GM18517 (cell line): ENCODE measurements around the gene DSP.

Experiments
- ATAC-seq: cut with Tn5 transposase; IDR thresholded peaks from one replicate; pipeline ENCODE4 v1.9.1; 2021; ENCODE audit warnings: mild to moderate bottlenecking, moderate library complexity; ENCODE audit not compliant: unreplicated experiment

DSP gene

GRCh38 chr6:7559651-7560385 lies 18.3 kb downstream of the DSP start:
- ATAC-seq, result no peak

- no peak for ATAC-seq
These were observed 19.9 kb downstream of the DSP start for GRCh38 chr6:7561153-7561964.

GRCh38 chr6:7562769-7563168 lies 21.3 kb downstream of the DSP start:
- no peak for ATAC-seq

- ATAC-seq, result no peak
These were observed 24.6 kb downstream of the DSP start for GRCh38 chr6:7566107-7566506.

- no peak for ATAC-seq
These were observed 25.2 kb downstream of the DSP start for GRCh38 chr6:7566617-7567173.

GRCh38 chr6:7568021-7568420 lies 26.6 kb downstream of the DSP start:
- ATAC-seq, result no peak

- ATAC-seq, result no peak
These were observed 27.6 kb downstream of the DSP start for GRCh38 chr6:7569082-7569481.

- no peak for ATAC-seq
These were observed 30.9 kb downstream of the DSP start for GRCh38 chr6:7572213-7572943.

- no peak for ATAC-seq
These were observed 33.0 kb downstream of the DSP start for GRCh38 chr6:7574500-7574899.

GRCh38 chr6:7578516-7578915 lies 37.0 kb downstream of the DSP start:
- no peak for ATAC-seq

- no peak for ATAC-seq
These were observed 37.5 kb downstream of the DSP start for GRCh38 chr6:7578931-7579330.

- ATAC-seq, result no peak
These were observed 38.4 kb downstream of the DSP start for GRCh38 chr6:7579851-7580250.

GRCh38 chr6:7580537-7580926 lies 39.1 kb downstream of the DSP start:
- no peak for ATAC-seq

- ATAC-seq, result no peak
These were observed 39.6 kb downstream of the DSP start for GRCh38 chr6:7580927-7581618.

- ATAC-seq, result no peak
These were observed 43.9 kb downstream of the DSP start for GRCh38 chr6:7585287-7585930.

GRCh38 chr6:7587631-7588100 lies 46.2 kb downstream of the DSP start:
- no peak for ATAC-seq

GRCh38 chr6:7588506-7588905 lies 47.0 kb downstream of the DSP start:
- no peak for ATAC-seq

GRCh38 chr6:7589221-7589620 lies 47.8 kb downstream of the DSP start:
- no peak for ATAC-seq

- peak; percentile 97 for ATAC-seq
These were observed 48.8 kb downstream of the DSP start, which contains the start of gene SNRNP48 for GRCh38 chr6:7589949-7590917. SNRNP48 (plus strand) TSS chr6:7590198; CDS start chr6:7590258, 60 bp downstream.
